ENCODE results near the gene SBK1.
"Not testable (repeated sequence)": the region's sequence is repeated elsewhere in the genome, so short reads cannot be mapped to it uniquely, and the experiment has no call there.

- not testable (repeated sequence) for TF ChIP-seq CTCF, POLR2A (IDR thresholded peaks at IDR 0.05)
These were observed 42.8 kb upstream of the SBK1 start for GRCh38 chr16:28249483-28249882.
